GM23338 (cell line): ENCODE results near the gene B4GALT1. TPM values are rescaled to one million over a fixed set of nuclear protein-coding genes. Genes with fewer than 3 reads are reported as not detected.
"Not testable (repeated sequence)": the region's sequence is repeated elsewhere in the genome, so short reads cannot be mapped to it uniquely, and the experiment has no call there.

Experiments used
- ATAC-seq: fragments of 200-7000 bp; cut with Tn5 transposase; 3 replicates; pipeline ENCODE4 v1.9.1; 2020
- DNase-seq: peaks from one replicate; pipeline ENCODE4 v3.0.0-alpha.2; 2015; ENCODE audit warnings: low spot score
- H2AFZ ChIP-seq: fragments of 200-600 bp; sonication (generic); 2 replicates; pipeline ENCODE4 v1.8.0; 2016; ENCODE audit warnings: antibody characterized with exemption, mild to moderate bottlenecking, moderate library complexity
- H3F3A ChIP-seq: fragments of 200-600 bp; sonication (generic); replicated peaks from 2 replicates; pipeline ENCODE4 v1.8.0; 2017; ENCODE audit warnings: antibody characterized with exemption, mixed run types, low read depth
- H3K27ac ChIP-seq: fragments of 200-600 bp; sonication (generic); 2 replicates; pipeline ENCODE4 v1.6.1; 2016; ENCODE audit warnings: low read depth
- H3K27me3 ChIP-seq: fragments of 200-600 bp; sonication (generic); 2 replicates; pipeline ENCODE4 v1.8.0; 2016; ENCODE audit warnings: mild to moderate bottlenecking, mixed run types, moderate library complexity; ENCODE audit not compliant: insufficient read depth
- H3K36me3 ChIP-seq: fragments of 200-600 bp; sonication (generic); 2 replicates; pipeline ENCODE4 v1.8.0; 2016; ENCODE audit warnings: mild to moderate bottlenecking; ENCODE audit not compliant: insufficient read depth
- H3K4me1 ChIP-seq: fragments of 200-600 bp; sonication (generic); 2 replicates; pipeline ENCODE4 v1.8.0; 2016; ENCODE audit warnings: mild to moderate bottlenecking, moderate library complexity; ENCODE audit not compliant: insufficient read depth
- H3K4me2 ChIP-seq: fragments of 200-600 bp; sonication (generic); 2 replicates; pipeline ENCODE4 v1.7.1; 2017; ENCODE audit warnings: mixed run types
- H3K4me3 ChIP-seq: fragments of 200-600 bp; sonication (generic); 2 replicates; pipeline ENCODE4 v1.6.1; 2016; ENCODE audit warnings: mixed run types
- H3K79me2 ChIP-seq: fragments of 200-600 bp; sonication (generic); replicated peaks from 2 replicates; pipeline ENCODE4 v1.8.0; 2017; ENCODE audit warnings: mild to moderate bottlenecking; ENCODE audit not compliant: insufficient read depth
- H3K9me2 ChIP-seq: fragments of 200-600 bp; sonication (generic); 2 replicates; pipeline ENCODE4 v1.8.0; 2017; ENCODE audit not compliant: insufficient read depth
- H4K20me1 ChIP-seq: fragments of 200-600 bp; sonication (generic); replicated peaks from 2 replicates; pipeline ENCODE4 v1.8.0; 2017; ENCODE audit warnings: mild to moderate bottlenecking; ENCODE audit not compliant: insufficient read depth
- H3K27ac Mint-ChIP-seq: 2 replicates; pipeline ENCODE4 v1.8.0; 2020; ENCODE audit warnings: inconsistent platforms, mild to moderate bottlenecking, moderate library complexity, mixed read lengths
- H3K27me3 Mint-ChIP-seq: 3 replicates; pipeline ENCODE4 v1.8.0; 2022; ENCODE audit warnings: low read depth, mild to moderate bottlenecking, moderate library complexity, mixed read lengths, inconsistent platforms; ENCODE audit not compliant: insufficient read depth, poor library complexity
- H3K36me3 Mint-ChIP-seq: 3 replicates; pipeline ENCODE4 v1.8.0; 2021; ENCODE audit warnings: low read depth, mild to moderate bottlenecking, inconsistent platforms, moderate library complexity, mixed read lengths
- H3K4me1 Mint-ChIP-seq: 3 replicates; pipeline ENCODE4 v1.8.0; 2020; ENCODE audit warnings: mild to moderate bottlenecking, inconsistent platforms, mixed read lengths
- H3K4me3 Mint-ChIP-seq: 3 replicates; pipeline ENCODE4 v1.8.0; 2021; ENCODE audit warnings: moderate library complexity, mild to moderate bottlenecking, inconsistent platforms, mixed read lengths
- H3K9me3 Mint-ChIP-seq: 3 replicates; pipeline ENCODE4 v1.8.0; 2020; ENCODE audit warnings: moderate library complexity, mild to moderate bottlenecking, inconsistent platforms, mixed read lengths
- CREB1 ChIP-seq: fragments of 250-450 bp; sonication (Bioruptor Pico); IDR thresholded peaks from 2 replicates; pipeline ENCODE4 v1.5.0; 2020; ENCODE audit warnings: low read depth, mild to moderate bottlenecking, moderate library complexity
- CTCF ChIP-seq, 2 experiments: fragments of 200-600 bp in 1 of 2; sonication (generic) in 1 of 2; conservative IDR thresholded peaks; 2 replicates each; pipeline versions ENCODE4 v1.5.1 to v1.6.1; 2016 to 2017; ENCODE audit warnings: antibody characterized with exemption in 2 of 2, low read depth in 2 of 2, mild to moderate bottlenecking in 2 of 2, moderate library complexity in 1 of 2
- EZH2 ChIP-seq: fragments of 200-600 bp; sonication (generic); IDR thresholded peaks from one replicate; pipeline ENCODE4 v1.8.0; 2017; ENCODE audit warnings: antibody characterized with exemption, mild to moderate bottlenecking, low read depth; ENCODE audit not compliant: unreplicated experiment
- EZH2phosphoT487 ChIP-seq: fragments of 200-600 bp; sonication (generic); IDR thresholded peaks from one replicate; pipeline ENCODE4 v1.8.1; 2018; ENCODE audit warnings: antibody characterized with exemption; ENCODE audit not compliant: unreplicated experiment
- JUNB ChIP-seq: IDR thresholded peaks from one replicate; pipeline ENCODE4 v1.6.1; 2016; ENCODE audit warnings: antibody characterized with exemption; ENCODE audit not compliant: unreplicated experiment
- NANOG ChIP-seq: IDR thresholded peaks from 2 replicates; pipeline ENCODE4 v1.6.1; 2016; ENCODE audit warnings: antibody characterized with exemption, borderline replicate concordance
- POLR2AphosphoS5 ChIP-seq: IDR thresholded peaks from 2 replicates; pipeline ENCODE4 v1.6.1; 2016; ENCODE audit warnings: antibody characterized with exemption, low read depth
- REST ChIP-seq: IDR thresholded peaks from one replicate; pipeline ENCODE4 v1.6.1; 2018; ENCODE audit warnings: antibody characterized with exemption; ENCODE audit not compliant: unreplicated experiment
- STAT1 ChIP-seq: IDR thresholded peaks from one replicate; pipeline ENCODE4 v1.6.1; 2016; ENCODE audit warnings: antibody characterized with exemption; ENCODE audit not compliant: unreplicated experiment
- ZNF114 ChIP-seq: fragments of 250-450 bp; sonication (Bioruptor Pico); IDR thresholded peaks from 2 replicates; pipeline ENCODE4 v1.5.0; 2020; ENCODE audit warnings: mild to moderate bottlenecking, moderate library complexity
- ZNF462 ChIP-seq: fragments of 250-450 bp; sonication (Bioruptor Pico); IDR thresholded peaks from 2 replicates; pipeline ENCODE4 v1.5.0; 2020; ENCODE audit warnings: mild to moderate bottlenecking, moderate library complexity
- polyA plus RNA-seq: library from polyadenylated mRNA; unstranded; fragments of >200 nt; fragmentation: Nextera tagmentation; extraction: Ambion mirVana; gene quantifications from 2 replicates; pipeline ENCODE4 v1.2.1, GENCODE V29; 2016
- total RNA-seq: library from RNA; depleted of rRNA; stranded (reverse); fragments of >200 nt; shearing (Covaris generic); gene quantifications from 2 replicates; pipeline ENCODE4 v1.2.3, GENCODE V29; 2014

Gene B4GALT1
- total and polyA plus RNA-seq, 2 experiments from 2014 or later = 6.3 to 15.8 TPM

- Histone ChIP-seq H3K79me2 (peaks cover 50% of the 10 kb centered on the region), H3K9me2 (no peaks in the 10 kb centered on the region), H2AFZ (no peak overlapping the region), H3K27ac (no peak overlapping the region), H3K4me3 (no peak overlapping the region), H3K36me3 (no peaks in the 10 kb centered on the region), H4K20me1 (peaks cover 5% of the 10 kb centered on the region), H3K4me2 (no peak overlapping the region), H3F3A (no peaks in the 10 kb centered on the region; the same call in 1 of the 2 replicates), H3K4me1 (peaks cover 45% of the 10 kb centered on the region), H3K27me3 (peaks cover 4% of the 10 kb centered on the region; the same call in 1 of the 2 replicates)
- no peaks in the 10 kb centered on the region for H3K36me3 Mint-ChIP-seq
- H3K4me3 Mint-ChIP-seq = no peak overlapping the region
- no peaks in the 10 kb centered on the region for H3K9me3 Mint-ChIP-seq
- ATAC-seq (peak; percentile 11; the same call in 2 of the 3 replicates), DNase-seq (no peak)
- H3K27me3 Mint-ChIP-seq = peaks cover 13% of the 10 kb centered on the region
- H3K27ac Mint-ChIP-seq = no peak overlapping the region
- TF ChIP-seq ZNF114 (CRISPR knock-in tag) (no peak), CTCF (conservative IDR thresholded peaks at IDR 0.05; ENCODE audit: low read depth in 2 of 2) (no peak), EZH2 (no peak), REST (no peak), POLR2AphosphoS5 (no peak), JUNB (no peak), STAT1 (no peak), ZNF462 (CRISPR knock-in tag) (no peak), NANOG (no peak), EZH2phosphoT487 (no peak), CREB1 (CRISPR knock-in tag) (no peak)
- H3K4me1 Mint-ChIP-seq = peaks cover 56% of the 10 kb centered on the region
These were observed 6.0 kb downstream of the B4GALT1 start for GRCh38 chr9:33161011-33161588.

- ATAC-seq, H3K9me3 Mint-ChIP-seq, H3K27ac Mint-ChIP-seq: not testable (repeated sequence)
These were observed 6.7 kb downstream of the B4GALT1 start for GRCh38 chr9:33160446-33160845.

More at GRCh38 chr9:33160446-33160845, 6.7 kb downstream of the B4GALT1 start:
- DNase-seq, H3K36me3 Mint-ChIP-seq, H3K9me2 ChIP-seq, H2AFZ ChIP-seq, H3K4me2 ChIP-seq, H3K4me3 ChIP-seq, H3K36me3 ChIP-seq, H3K27ac ChIP-seq, H3K4me3 Mint-ChIP-seq, H4K20me1 ChIP-seq, H3F3A ChIP-seq, H3K27me3 ChIP-seq: not testable (repeated sequence)
- Mint-ChIP-seq H3K4me1 (peaks cover 50% of the 10 kb centered on the region), H3K27me3 (peaks cover 13% of the 10 kb centered on the region)
- Histone ChIP-seq H3K79me2 (peaks cover 51% of the 10 kb centered on the region), H3K4me1 (peaks cover 38% of the 10 kb centered on the region)
